HCT116 (cell line): ENCODE data around the gene MSH3. TPM values are rescaled to one million over a fixed set of nuclear protein-coding genes. Genes with fewer than 3 reads are reported as not detected.

Source experiments
- ATAC-seq: fragments of 200-7000 bp; cut with Tn5 transposase; 2 replicates; pipeline ENCODE4 v1.9.1; 2020; ENCODE audit warnings: mild to moderate bottlenecking, moderate library complexity
- BruUV-seq: library from RNA; stranded (reverse); fragments of 400-500 nt; replicated peaks from 2 replicates; lab custom pipeline; 2021; lab: Mats Ljungman, UMichigan
- CTCF ChIA-PET: fragments of 300-600 bp; sonication (Branson Sonifier 250); formaldehyde crosslinking; loops from one replicate; lab custom pipeline; 2021; ENCODE audit warnings: antibody characterized with exemption; lab: Charles Lee
- POLR2A ChIA-PET: fragments of 300-600, 350-600 bp; sonication (Branson Sonifier 250); formaldehyde crosslinking; loops from one replicate; lab custom pipeline; 2021; ENCODE audit warnings: antibody characterized with exemption; lab: Charles Lee
- RAD21 ChIA-PET, 2 experiments: fragments of 300-600 bp; sonication (Branson Sonifier 250); formaldehyde crosslinking; loops; one replicate each; lab custom pipeline; 2023; ENCODE audit warnings: low total read pairs in 2 of 2; ENCODE audit not compliant: uncharacterized antibody in 2 of 2, unreplicated experiment in 2 of 2, low non-redundant PET in 1 of 2; lab: Charles Lee
- DNase-seq: peaks from one replicate; pipeline ENCODE4 v3.0.0-alpha.2; 2010; ENCODE audit warnings: low read depth, low spot score
- H2AFZ ChIP-seq: fragments of 200-600 bp; shearing (Covaris generic), sonication (generic); 2 replicates; pipeline ENCODE4 v1.6.1; 2017; ENCODE audit warnings: low read depth, mixed run types, mixed read lengths, antibody characterized with exemption, low read length; ENCODE audit not compliant: poor library complexity, severe bottlenecking
- H3K27ac ChIP-seq: 2 replicates; pipeline ENCODE4 v1.5.1; 2012; ENCODE audit warnings: low read depth, low read length
- H3K27me3 ChIP-seq: fragments of 200-600 bp; sonication (generic); 2 replicates; pipeline ENCODE4 v1.6.1; 2016; ENCODE audit warnings: mixed run types, low read length, mixed read lengths; ENCODE audit not compliant: insufficient read depth
- H3K36me3 ChIP-seq, 2 experiments: fragments of 200-500 bp in 1 of 2; fragments of 200-600 bp in 1 of 2; sonication (Bioruptor generic) in 1 of 2; sonication (generic) in 1 of 2; 2 replicates each; pipeline versions ENCODE4 v1.5.1 to v1.6.1; 2014 to 2016; ENCODE audit warnings: low read length in 2 of 2, inconsistent platforms in 1 of 2, mixed read lengths in 1 of 2, mixed run types in 1 of 2; ENCODE audit not compliant: insufficient read depth in 2 of 2, control insufficient read depth in 1 of 2
- H3K4me1 ChIP-seq, 2 experiments: fragments of 200-600 bp in 1 of 2; sonication (generic) in 1 of 2; 2 replicates each; pipeline versions ENCODE4 v1.5.1 to v1.6.1; 2012 to 2017; ENCODE audit warnings: low read length in 2 of 2, inconsistent platforms in 1 of 2, mild to moderate bottlenecking in 1 of 2, mixed read lengths in 1 of 2, mixed run types in 1 of 2, moderate library complexity in 1 of 2; ENCODE audit not compliant: insufficient read depth in 2 of 2, control insufficient read depth in 1 of 2
- H3K4me2 ChIP-seq: fragments of 200-600 bp; sonication (generic); 2 replicates; pipeline ENCODE4 v1.6.1; 2017; ENCODE audit warnings: mixed run types, low read length, mixed read lengths
- H3K4me3 ChIP-seq, 2 experiments: fragments of 200-600 bp in 1 of 2; sonication (generic) in 1 of 2; replicated peaks in 1 of 2; 2 replicates each; pipeline ENCODE4 v1.5.1; 2011 to 2016; ENCODE audit warnings: low read length in 2 of 2, control low read depth in 1 of 2, low read depth in 1 of 2, mild to moderate bottlenecking in 1 of 2, mixed read lengths in 1 of 2, mixed run types in 1 of 2
- H3K79me2 ChIP-seq: fragments of 200-600 bp; sonication (generic); 2 replicates; pipeline ENCODE4 v1.6.1; 2017; ENCODE audit warnings: mild to moderate bottlenecking, mixed run types, low read length, moderate library complexity, mixed read lengths; ENCODE audit not compliant: insufficient read depth
- H3K9ac ChIP-seq: fragments of 200-600 bp; sonication (generic); 2 replicates; pipeline ENCODE4 v1.6.1; 2016; ENCODE audit warnings: low read length, mixed read lengths
- H3K9me2 ChIP-seq: fragments of 200-600 bp; sonication (generic), shearing (Covaris generic); 2 replicates; pipeline ENCODE4 v1.6.1; 2017; ENCODE audit warnings: mixed run types, mild to moderate bottlenecking, moderate library complexity; ENCODE audit not compliant: insufficient read depth
- H3K9me3 ChIP-seq, 2 experiments: fragments of 200-500 bp in 1 of 2; fragments of 200-600 bp in 1 of 2; sonication (Bioruptor generic) in 1 of 2; sonication (generic) in 1 of 2; 2 replicates each; pipeline ENCODE4 v1.6.1; 2014 to 2017; ENCODE audit warnings: low read length in 2 of 2, mixed read lengths in 2 of 2, inconsistent platforms in 1 of 2, low read depth in 1 of 2, mild to moderate bottlenecking in 1 of 2, mixed run types in 1 of 2, moderate library complexity in 1 of 2; ENCODE audit not compliant: control insufficient read depth in 1 of 2, insufficient read depth in 1 of 2
- H4K20me1 ChIP-seq: fragments of 200-600 bp; sonication (generic), shearing (Covaris generic); 2 replicates; pipeline ENCODE4 v1.6.1; 2017; ENCODE audit warnings: mixed run types, mild to moderate bottlenecking, moderate library complexity; ENCODE audit not compliant: insufficient read depth
- ELF1 ChIP-seq: IDR thresholded peaks from 2 replicates; pipeline ENCODE4 v1.6.1; 2012; ENCODE audit warnings: low read depth, borderline replicate concordance
- EZH2phosphoT487 ChIP-seq: fragments of 200-600 bp; IDR thresholded peaks from 2 replicates; pipeline ENCODE4 v1.6.1; 2018; ENCODE audit warnings: antibody characterized with exemption, borderline replicate concordance
- JUND ChIP-seq: IDR thresholded peaks from 2 replicates; pipeline ENCODE4 v1.6.1; 2012
- POLR2AphosphoS5 ChIP-seq: IDR thresholded peaks from 2 replicates; pipeline ENCODE4 v1.6.1; 2011; ENCODE audit warnings: mild to moderate bottlenecking, low read depth, low read length, moderate library complexity
- SRF ChIP-seq: IDR thresholded peaks from 2 replicates; pipeline ENCODE4 v1.6.1; 2012; ENCODE audit warnings: low read depth
- intact Hi-C: fragments of 100-400 bp; cut with micrococcal nuclease; formaldehyde crosslinking; loops from 2 replicates; pipeline ENCODE4 v1.10.0; 2022
- total RNA-seq: library from RNA; stranded (reverse); gene quantifications from one replicate; pipeline ENCODE4 v1.2.1, GENCODE V29; 2021; ENCODE audit not compliant: unreplicated experiment
- TF ChIP-seq, protein P1 (sequence below): IDR thresholded peaks from 2 replicates; pipeline ENCODE4 v1.6.1; 2011; ENCODE audit warnings: mild to moderate bottlenecking, low read length, moderate library complexity; ENCODE audit not compliant: insufficient replicate concordance; ENCODE audit errors: extremely low read depth

Gene MSH3
- total RNA-seq, 1 experiment from 2014 or later, result 4.9 TPM

DNA sequence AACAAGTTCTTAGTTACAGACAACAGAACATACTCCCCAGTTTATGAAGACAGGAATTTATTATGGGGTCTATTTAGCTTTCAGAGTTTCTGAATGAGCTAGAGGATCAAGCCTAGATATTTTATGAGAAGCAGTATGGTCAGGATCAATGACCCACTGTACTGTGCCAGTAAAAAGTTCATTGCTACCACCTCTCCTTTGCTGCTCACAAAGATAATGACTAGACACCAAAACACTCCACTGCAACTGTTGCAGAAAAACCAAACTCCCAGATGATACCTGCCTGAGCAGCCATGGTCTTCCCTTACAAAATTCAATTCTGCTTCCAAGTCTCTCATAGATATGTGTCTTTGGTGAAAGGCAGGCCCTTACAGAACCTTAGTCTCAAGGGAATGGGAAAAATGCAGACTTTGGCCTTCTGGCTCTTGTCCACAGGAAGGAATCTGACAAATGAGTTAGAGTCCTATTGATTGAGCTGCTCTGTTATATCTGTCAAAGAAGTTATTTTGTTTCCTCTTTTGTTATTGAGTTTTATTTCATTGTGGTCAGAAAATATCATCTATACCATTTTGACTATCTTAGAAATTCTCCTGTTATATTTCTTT is 231.0 kb downstream of the MSH3 start (continued):
- TF ChIP-seq, protein P1, sequence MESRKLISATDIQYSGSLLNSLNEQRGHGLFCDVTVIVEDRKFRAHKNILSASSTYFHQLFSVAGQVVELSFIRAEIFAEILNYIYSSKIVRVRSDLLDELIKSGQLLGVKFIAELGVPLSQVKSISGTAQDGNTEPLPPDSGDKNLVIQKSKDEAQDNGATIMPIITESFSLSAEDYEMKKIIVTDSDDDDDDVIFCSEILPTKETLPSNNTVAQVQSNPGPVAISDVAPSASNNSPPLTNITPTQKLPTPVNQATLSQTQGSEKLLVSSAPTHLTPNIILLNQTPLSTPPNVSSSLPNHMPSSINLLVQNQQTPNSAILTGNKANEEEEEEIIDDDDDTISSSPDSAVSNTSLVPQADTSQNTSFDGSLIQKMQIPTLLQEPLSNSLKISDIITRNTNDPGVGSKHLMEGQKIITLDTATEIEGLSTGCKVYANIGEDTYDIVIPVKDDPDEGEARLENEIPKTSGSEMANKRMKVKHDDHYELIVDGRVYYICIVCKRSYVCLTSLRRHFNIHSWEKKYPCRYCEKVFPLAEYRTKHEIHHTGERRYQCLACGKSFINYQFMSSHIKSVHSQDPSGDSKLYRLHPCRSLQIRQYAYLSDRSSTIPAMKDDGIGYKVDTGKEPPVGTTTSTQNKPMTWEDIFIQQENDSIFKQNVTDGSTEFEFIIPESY, result no peak
- no peak for TF ChIP-seq POLR2AphosphoS5
- no peak for TF ChIP-seq EZH2phosphoT487
- TF ChIP-seq SRF, result no peak
- no peak for TF ChIP-seq ELF1
- TF ChIP-seq, all 23 proteins: peak for 0

DNA sequence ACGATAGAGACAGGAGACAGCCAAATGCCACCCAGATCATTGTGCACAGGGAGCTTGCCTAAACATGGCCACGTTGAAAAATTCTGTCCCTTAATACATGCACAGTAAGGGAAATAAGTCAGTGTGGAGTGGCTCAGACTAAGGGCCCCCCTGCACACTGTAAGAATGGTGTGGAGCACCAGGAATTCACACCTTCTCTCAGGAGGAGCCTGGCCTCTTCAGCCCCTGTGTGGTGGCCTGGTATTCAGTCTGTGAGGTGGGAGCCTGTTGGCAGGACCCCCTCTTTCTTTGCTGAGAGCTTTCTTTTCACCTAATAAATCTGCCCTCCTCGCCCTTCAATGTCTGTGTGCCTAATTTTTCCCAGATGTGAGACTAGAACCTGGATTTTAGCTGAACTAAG is 239.6 kb downstream of the MSH3 start:
- Histone ChIP-seq H3K9ac (no peak overlapping the region), H3K9me2 (no peaks in the 10 kb centered on the region), H3K36me3 (no peaks in the 10 kb centered on the region), H3K9me3 (no peaks in the 10 kb centered on the region), H3K27ac (no peak overlapping the region), H4K20me1 (no peaks in the 10 kb centered on the region), H3K27me3 (no peaks in the 10 kb centered on the region), H3K4me3 (no peak overlapping the region), H3K4me2 (no peak overlapping the region), H2AFZ (no peak overlapping the region), H3K79me2 (no peaks in the 10 kb centered on the region), H3K4me1 (no peaks in the 10 kb centered on the region)
- TF ChIP-seq JUND (no peak), SRF (no peak), POLR2AphosphoS5 (no peak)
- no peak for ATAC-seq
- ChIA-PET CTCF (no interaction called here), RAD21 (no interaction called here), POLR2A (no interaction called here)
- DNase-seq, result no peak
- intact Hi-C loops, result no loop called here
- no TSS peak for BruUV-seq
